ENCODE data around the gene WNT3A. TPM values are rescaled to one million over a fixed set of nuclear protein-coding genes. Genes with fewer than 3 reads are reported as not detected.

WNT3A gene
- total RNA-seq, 2 experiments from 2014 or later, result 0.08 to 0.14 TPM

GRCh38 chr1:228088586-228089498 is 82.0 kb downstream of the WNT3A start:
- intact Hi-C loops (cut with DNase I, micrococcal nuclease), result loop anchor here in 1 of 2 experiments (5.0 to 10.0 kb wide), 2 partner anchors 408 to 1144 kb away; partner anchors contain the start of gene COQ8A
- Mint-ChIP-seq H3K27me3 (no peaks in the 10 kb centered on the region), H3K4me1 (ENCODE audit: low read depth) (peaks cover 90% of the 10 kb centered on the region), H3K9me3 (no peaks in the 10 kb centered on the region), H3K4me3 (peak overlapping the region; percentile 76), H3K36me3 (ENCODE audit: low read depth) (peaks cover 73% of the 10 kb centered on the region), H3K27ac (peak overlapping the region; percentile 99)
- Histone ChIP-seq H3K27ac (ENCODE audit: low read depth in 1 of 2, low read length in 2 of 2) (peak overlapping the region; percentile 33 to 46), H3K27me3 (ENCODE audit: control insufficient read depth in 1 of 2, insufficient read depth in 2 of 2, low read length in 2 of 2) (no peaks in the 10 kb centered on the region), H3K4me3 (ENCODE audit: low read length) (no peak overlapping the region), H3K36me3 (ENCODE audit: insufficient read depth, low read length) (peaks cover 43% of the 10 kb centered on the region), H3K4me1 (ENCODE audit: insufficient read depth, low read length) (peaks cover 98% of the 10 kb centered on the region), H3K9me3 (ENCODE audit: control insufficient read depth in 1 of 2, insufficient read depth in 1 of 2, low read length in 2 of 2) (peaks cover 0 to 8% of the 10 kb centered on the region in 2 experiments)
- ATAC-seq (ENCODE audit: poor library complexity) (no peak), DNase-seq (peak in 4 of 14 experiments; percentile 3 to 58 (median 40))
- ChIA-PET CTCF (no interaction called here), POLR2A (no interaction called here)
- TF ChIP-seq CTCF (IDR thresholded peaks at IDR 0.05), result no peak

- Mint-ChIP-seq H3K4me3 (peak overlapping the region; percentile 76), H3K27me3 (no peaks in the 10 kb centered on the region), H3K4me1 (ENCODE audit: low read depth) (peaks cover 90% of the 10 kb centered on the region), H3K36me3 (ENCODE audit: low read depth) (peaks cover 73% of the 10 kb centered on the region), H3K27ac (peak overlapping the region; percentile 99), H3K9me3 (peaks cover 1% of the 10 kb centered on the region)
- POLR2A ChIA-PET, result interaction anchor here (1.6 kb wide), 1 partner anchor 10 kb away, joined by 5 read pairs; no protein-coding TSS in a partner anchor
- no peak for TF ChIP-seq CTCF (IDR thresholded peaks at IDR 0.05)
- H3K9me3 ChIP-seq (ENCODE audit: control insufficient read depth in 1 of 2, insufficient read depth in 1 of 2, low read length in 2 of 2), result peaks cover 5 to 17% of the 10 kb centered on the region in 2 experiments
- intact Hi-C loops (cut with DNase I, micrococcal nuclease), result loop anchor here in 1 of 2 experiments (5.0 to 10.0 kb wide), 2 partner anchors 408 to 1145 kb away; partner anchors contain the start of gene COQ8A
- no peaks in the 10 kb centered on the region for H3K27me3 ChIP-seq (ENCODE audit: control insufficient read depth in 1 of 2, insufficient read depth in 2 of 2, low read length in 2 of 2)
- H3K4me3 ChIP-seq (ENCODE audit: low read length), result peak overlapping the region; percentile 2
- CTCF ChIA-PET, result no interaction called here
- DNase-seq (peak in 3 of 14 experiments; percentile 4 to 41 (median 33)), ATAC-seq (ENCODE audit: poor library complexity) (peak; percentile 22)
- H3K36me3 ChIP-seq (ENCODE audit: insufficient read depth, low read length), result peaks cover 48% of the 10 kb centered on the region
- peaks cover 95% of the 10 kb centered on the region for H3K4me1 ChIP-seq (ENCODE audit: insufficient read depth, low read length)
- peak overlapping the region; percentile 33 to 46 for H3K27ac ChIP-seq (ENCODE audit: low read depth in 1 of 2, low read length in 2 of 2)
These were observed 83.0 kb downstream of the WNT3A start for GRCh38 chr1:228089519-228090380.

GRCh38 chr1:228090613-228091081 is 83.8 kb downstream of the WNT3A start:
- Histone ChIP-seq H3K9me3 (ENCODE audit: control insufficient read depth in 1 of 2, insufficient read depth in 1 of 2, low read length in 2 of 2) (peaks cover 7 to 23% of the 10 kb centered on the region in 2 experiments), H3K4me1 (ENCODE audit: insufficient read depth, low read length) (peaks cover 93% of the 10 kb centered on the region), H3K27me3 (ENCODE audit: control insufficient read depth in 1 of 2, insufficient read depth in 2 of 2, low read length in 2 of 2) (no peaks in the 10 kb centered on the region), H3K27ac (ENCODE audit: low read depth in 1 of 2, low read length in 2 of 2) (peak overlapping the region in 1 of 2 donors; percentile 46), H3K4me3 (ENCODE audit: low read length) (no peak overlapping the region), H3K36me3 (ENCODE audit: insufficient read depth, low read length) (peaks cover 47% of the 10 kb centered on the region)
- TF ChIP-seq CTCF (IDR thresholded peaks at IDR 0.05), result no peak
- intact Hi-C loops (cut with DNase I, micrococcal nuclease), result no loop called here
- peaks cover 5% of the 10 kb centered on the region for H3K9me3 Mint-ChIP-seq
- H3K27me3 Mint-ChIP-seq, result no peaks in the 10 kb centered on the region
- peak in 2 of 14 experiments; percentile 2 to 43 for DNase-seq
- ChIA-PET CTCF (interaction anchor here (1.2 kb wide), 1 partner anchor 9 kb away, joined by 3 read pairs; no protein-coding TSS in a partner anchor), POLR2A (interaction anchor here (1.0 to 2.4 kb wide), 4 partner anchors 8 to 396 kb away, joined by 4 to 20 read pairs (median 4); partner anchors contain the start of genes ARF1 and RNF187)
- peaks cover 90% of the 10 kb centered on the region for H3K4me1 Mint-ChIP-seq (ENCODE audit: low read depth)
- H3K36me3 Mint-ChIP-seq (ENCODE audit: low read depth), result peaks cover 73% of the 10 kb centered on the region
- H3K4me3 Mint-ChIP-seq, result peak overlapping the region; percentile 59
- no peak for ATAC-seq (ENCODE audit: poor library complexity)
- peak overlapping the region; percentile 99 for H3K27ac Mint-ChIP-seq

Data from CD4-positive, alpha-beta T cell (primary cell).